ENCODE results near the gene LUC7L3. TPM values are rescaled to one million over a fixed set of nuclear protein-coding genes. Genes with fewer than 3 reads are reported as not detected.

LUC7L3 gene
- total RNA-seq, 1 donor from 2014 or later: 62.4 TPM

GRCh38 chr17:50749245-50749644, 29.8 kb downstream of the LUC7L3 start:
- no peak for DNase-seq (ENCODE audit: low spot score)

GRCh38 chr17:50754521-50754920, 35.1 kb downstream of the LUC7L3 start:
- DNase-seq (ENCODE audit: low spot score): no peak

GRCh38 chr17:50758524-50758923, 39.1 kb downstream of the LUC7L3 start:
- DNase-seq (ENCODE audit: low spot score): no peak

- no peak for DNase-seq (ENCODE audit: low spot score)
Measured at GRCh38 chr17:50758989-50759544, 39.7 kb downstream of the LUC7L3 start.

- no peak for DNase-seq (ENCODE audit: low spot score)
Measured at GRCh38 chr17:50762177-50762576, 42.8 kb downstream of the LUC7L3 start.

- no peak for DNase-seq (ENCODE audit: low spot score)
Measured at GRCh38 chr17:50763716-50764475, 44.5 kb downstream of the LUC7L3 start.

GRCh38 chr17:50764734-50765149, 45.3 kb downstream of the LUC7L3 start:
- no peak for DNase-seq (ENCODE audit: low spot score)

GRCh38 chr17:50765454-50766221, 46.2 kb downstream of the LUC7L3 start:
- DNase-seq (ENCODE audit: low spot score): no peak

GRCh38 chr17:50766222-50767023, 47.0 kb downstream of the LUC7L3 start:
- no peak for DNase-seq (ENCODE audit: low spot score)

- no peak for DNase-seq (ENCODE audit: low spot score)
Measured at GRCh38 chr17:50767030-50767429, 47.6 kb downstream of the LUC7L3 start.

GRCh38 chr17:50767446-50767845, 48.0 kb downstream of the LUC7L3 start, which contains the start of gene ANKRD40CL:
Gene ANKRD40CL (minus strand): TSS chr17:50767518. CDS start chr17:50766913, 605 bp downstream.
- no peak for DNase-seq (ENCODE audit: low spot score)

GRCh38 chr17:50768346-50768761, 49.0 kb downstream of the LUC7L3 start:
- no peak for DNase-seq (ENCODE audit: low spot score)

- no peak for DNase-seq (ENCODE audit: low spot score)
Measured at GRCh38 chr17:50769884-50770283, 50.5 kb downstream of the LUC7L3 start.

- DNase-seq (ENCODE audit: low spot score): no peak
Measured at GRCh38 chr17:50770346-50770745, 50.9 kb downstream of the LUC7L3 start.

- DNase-seq (ENCODE audit: low spot score): no peak
Measured at GRCh38 chr17:50771991-50772785, 52.8 kb downstream of the LUC7L3 start.

- no peak for DNase-seq (ENCODE audit: low spot score)
Measured at GRCh38 chr17:50774225-50774803, 54.9 kb downstream of the LUC7L3 start.

GRCh38 chr17:50775926-50776325, 56.5 kb downstream of the LUC7L3 start:
- no peak for DNase-seq (ENCODE audit: low spot score)

GRCh38 chr17:50778471-50778870, 59.1 kb downstream of the LUC7L3 start:
- DNase-seq (ENCODE audit: low spot score): no peak

GRCh38 chr17:50778988-50779387, 59.6 kb downstream of the LUC7L3 start:
- DNase-seq (ENCODE audit: low spot score): no peak

- no peak for DNase-seq (ENCODE audit: low spot score)
Measured at GRCh38 chr17:50779747-50780353, 60.4 kb downstream of the LUC7L3 start.
